NCI-H748 (cell line): ENCODE measurements around the gene SYNGR4.
A peak's percentile ranks its signal among the peaks of the same experiment; 100 is the strongest.
"Not testable (repeated sequence)": the region's sequence is repeated elsewhere in the genome, so short reads cannot be mapped to it uniquely, and the experiment has no call there.

Source experiments
- DNase-seq: peaks from one replicate; lab custom pipeline; 2025; ENCODE audit not compliant: unreplicated experiment; lab: John Stamatoyannopoulos, UW

Gene SYNGR4, protein sequence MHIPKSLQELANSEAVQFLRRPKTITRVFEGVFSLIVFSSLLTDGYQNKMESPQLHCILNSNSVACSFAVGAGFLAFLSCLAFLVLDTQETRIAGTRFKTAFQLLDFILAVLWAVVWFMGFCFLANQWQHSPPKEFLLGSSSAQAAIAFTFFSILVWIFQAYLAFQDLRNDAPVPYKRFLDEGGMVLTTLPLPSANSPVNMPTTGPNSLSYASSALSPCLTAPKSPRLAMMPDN

DNA sequence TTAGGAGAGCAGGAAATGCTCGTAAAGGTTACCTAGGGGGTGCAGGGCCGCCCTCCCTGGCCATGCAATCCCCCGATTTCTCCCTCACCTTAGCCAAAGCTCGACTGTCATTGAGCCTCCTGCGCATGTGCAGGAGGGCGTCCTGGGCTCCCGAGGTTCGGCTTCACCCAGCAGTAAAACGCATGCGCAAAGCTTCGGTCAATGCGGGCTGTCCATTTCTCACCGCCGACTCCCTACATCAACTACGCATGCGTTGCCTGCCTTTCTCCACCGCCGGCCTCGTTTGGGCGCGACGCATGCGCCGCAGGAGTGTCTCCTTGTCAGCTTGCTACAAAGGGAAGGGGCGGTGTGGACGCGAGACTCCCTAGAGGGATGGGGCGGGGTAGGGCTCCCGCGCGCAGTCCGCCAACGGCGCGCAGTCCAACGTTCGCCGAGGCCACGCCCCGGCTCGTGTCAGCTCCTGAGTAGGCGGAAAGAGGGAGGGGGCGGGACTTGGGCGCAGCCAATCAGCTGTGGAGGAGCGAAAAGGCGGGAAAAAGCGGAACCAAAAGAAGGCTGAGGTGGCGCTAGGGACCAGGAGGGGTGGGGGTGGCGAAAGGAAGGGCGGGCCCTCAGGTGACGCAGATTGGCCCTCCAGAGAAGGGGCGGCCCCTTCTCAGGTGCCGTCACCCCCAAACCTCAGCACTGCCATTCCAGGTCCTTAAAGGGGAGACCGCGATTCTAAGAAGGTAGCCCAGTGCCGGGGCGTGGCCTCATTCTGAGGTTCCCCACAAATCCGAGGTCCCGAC lies at the start of gene SYNGR4, which contains the start of gene TMEM143:
SYNGR4 (plus strand) TSS at position 558 of the 788 bp plus-strand sequence. CDS start 1,476 bp downstream, outside the sequence.
TMEM143 (minus strand) TSS at position 131 of the 788 bp plus-strand sequence; CDS start at position 111, 20 bp downstream.
- DNase-seq = peak; percentile 100

DNA sequence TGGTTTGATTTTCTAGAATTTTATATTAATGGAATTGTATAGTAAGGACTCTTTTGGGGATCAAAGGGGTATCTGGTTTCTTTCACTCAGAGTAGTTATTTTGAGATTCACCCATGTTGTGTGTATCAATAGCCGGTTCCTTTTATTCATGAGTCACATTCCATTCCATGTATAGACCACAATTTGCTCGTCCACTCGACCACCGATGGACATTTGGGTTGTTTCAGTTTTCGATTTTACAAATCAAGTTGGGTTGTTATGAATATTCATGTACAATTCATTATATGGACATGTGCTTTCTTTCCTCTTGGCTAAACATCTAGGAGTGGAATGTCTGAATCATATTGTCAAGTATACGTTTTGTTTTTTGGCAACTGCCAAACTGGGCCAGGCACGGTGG lies 48.5 kb upstream of the SYNGR4 start:
- no peak for DNase-seq

DNA sequence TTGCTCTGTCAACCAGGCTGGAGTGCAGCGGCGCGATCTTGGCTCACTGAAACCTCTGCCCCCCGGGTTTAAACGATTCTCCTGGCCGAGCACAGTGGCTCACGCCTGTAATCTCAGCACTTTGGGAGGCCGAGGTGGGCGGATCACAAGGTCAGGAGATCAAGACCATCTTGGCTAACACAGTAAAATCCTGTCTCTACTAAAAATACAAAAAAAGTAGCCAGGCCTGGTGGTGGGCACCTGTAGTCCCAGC lies 46.5 kb upstream of the SYNGR4 start:
- DNase-seq = not testable (repeated sequence)

DNA sequence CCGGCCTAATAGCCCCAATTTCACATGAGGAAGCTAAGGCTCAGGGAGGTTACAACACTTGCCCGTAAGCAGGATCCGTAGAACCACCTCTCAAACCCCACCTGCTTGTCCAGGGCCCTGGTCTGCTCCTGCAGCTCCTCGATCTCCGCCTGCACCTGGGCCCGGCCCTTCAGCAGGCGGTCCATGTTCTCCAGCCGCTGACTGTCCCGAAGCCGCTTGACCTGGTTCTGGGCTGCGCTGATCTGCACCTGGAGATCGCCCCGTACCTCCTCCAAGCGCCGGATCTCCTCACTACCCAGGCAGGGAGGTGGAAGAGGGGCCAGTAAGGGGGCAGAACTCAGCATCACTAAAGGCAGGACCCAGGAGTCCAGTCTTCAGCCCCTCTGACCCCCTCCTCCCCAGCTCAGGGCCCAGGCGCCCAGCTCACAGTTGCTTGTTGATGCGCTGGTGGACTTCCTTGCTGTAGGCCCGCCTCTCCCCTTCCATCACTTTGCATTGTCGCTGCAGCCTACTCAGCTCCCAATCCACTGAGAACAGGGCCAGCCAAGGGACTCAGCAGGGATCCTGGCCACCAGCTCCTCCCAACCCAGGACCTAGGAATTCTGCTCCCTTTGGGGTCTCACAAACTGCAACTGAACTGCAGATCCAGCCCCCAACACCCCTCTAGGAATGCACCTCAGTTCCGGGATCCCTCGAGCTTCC lies 45.7 kb upstream of the SYNGR4 start:
- no peak for DNase-seq

DNA sequence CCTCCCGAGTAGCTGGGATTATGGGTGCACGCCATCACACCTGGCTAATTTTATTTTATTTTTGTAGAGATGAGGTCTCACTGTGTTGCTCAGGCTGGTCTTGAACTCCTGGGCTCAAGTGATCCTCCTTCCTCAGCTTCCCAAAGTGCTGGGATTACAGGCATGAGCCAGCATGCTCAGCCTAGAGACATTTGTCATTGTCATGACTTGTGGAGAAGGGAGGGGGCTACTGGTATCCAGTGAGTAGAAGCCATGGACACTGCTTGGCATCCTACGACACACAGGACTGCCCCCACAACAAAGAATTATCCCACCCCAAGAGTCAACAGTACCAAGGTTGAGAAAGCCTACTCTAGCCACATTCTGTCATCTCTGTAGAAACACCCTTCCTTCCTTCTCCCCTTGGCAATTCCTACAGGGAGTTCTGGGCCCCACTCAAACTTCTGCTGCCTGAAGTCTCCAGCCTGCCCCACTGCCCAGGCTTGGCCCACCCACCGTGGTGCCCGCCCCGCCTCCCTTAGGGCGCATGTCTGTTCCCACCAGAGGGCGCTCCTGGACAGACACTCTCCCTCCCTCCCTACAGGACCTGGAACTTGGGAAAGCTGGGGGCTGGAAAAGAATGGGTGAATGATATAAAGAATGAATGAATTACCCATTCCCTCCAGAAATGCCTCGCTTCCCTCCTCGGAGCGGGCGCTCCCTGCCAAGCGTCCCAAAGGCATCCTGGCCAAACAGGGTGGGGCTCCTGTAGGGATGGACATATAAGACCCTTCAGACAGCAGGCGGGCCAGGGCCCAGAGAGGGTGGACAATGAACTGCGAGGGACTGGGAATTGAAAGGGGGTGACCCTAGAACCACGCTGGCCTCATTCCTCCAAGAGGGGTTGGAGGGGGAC lies 44.3 kb upstream of the SYNGR4 start:
- DNase-seq = peak; percentile 87

DNA sequence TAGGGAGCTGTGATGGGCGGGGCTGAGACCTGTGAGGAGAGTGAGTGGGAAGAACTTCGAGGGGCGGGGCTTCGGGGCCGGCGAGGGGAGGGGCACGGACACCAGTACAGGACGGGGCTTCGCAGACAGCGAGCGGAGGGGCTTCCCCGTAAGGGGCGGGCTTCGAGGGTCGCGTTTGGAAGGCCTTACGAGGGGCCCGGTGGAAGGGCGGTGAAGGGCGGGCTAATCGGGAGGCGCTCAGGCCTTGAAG lies 42.9 kb upstream of the SYNGR4 start:
- peak; percentile 98 for DNase-seq

DNA sequence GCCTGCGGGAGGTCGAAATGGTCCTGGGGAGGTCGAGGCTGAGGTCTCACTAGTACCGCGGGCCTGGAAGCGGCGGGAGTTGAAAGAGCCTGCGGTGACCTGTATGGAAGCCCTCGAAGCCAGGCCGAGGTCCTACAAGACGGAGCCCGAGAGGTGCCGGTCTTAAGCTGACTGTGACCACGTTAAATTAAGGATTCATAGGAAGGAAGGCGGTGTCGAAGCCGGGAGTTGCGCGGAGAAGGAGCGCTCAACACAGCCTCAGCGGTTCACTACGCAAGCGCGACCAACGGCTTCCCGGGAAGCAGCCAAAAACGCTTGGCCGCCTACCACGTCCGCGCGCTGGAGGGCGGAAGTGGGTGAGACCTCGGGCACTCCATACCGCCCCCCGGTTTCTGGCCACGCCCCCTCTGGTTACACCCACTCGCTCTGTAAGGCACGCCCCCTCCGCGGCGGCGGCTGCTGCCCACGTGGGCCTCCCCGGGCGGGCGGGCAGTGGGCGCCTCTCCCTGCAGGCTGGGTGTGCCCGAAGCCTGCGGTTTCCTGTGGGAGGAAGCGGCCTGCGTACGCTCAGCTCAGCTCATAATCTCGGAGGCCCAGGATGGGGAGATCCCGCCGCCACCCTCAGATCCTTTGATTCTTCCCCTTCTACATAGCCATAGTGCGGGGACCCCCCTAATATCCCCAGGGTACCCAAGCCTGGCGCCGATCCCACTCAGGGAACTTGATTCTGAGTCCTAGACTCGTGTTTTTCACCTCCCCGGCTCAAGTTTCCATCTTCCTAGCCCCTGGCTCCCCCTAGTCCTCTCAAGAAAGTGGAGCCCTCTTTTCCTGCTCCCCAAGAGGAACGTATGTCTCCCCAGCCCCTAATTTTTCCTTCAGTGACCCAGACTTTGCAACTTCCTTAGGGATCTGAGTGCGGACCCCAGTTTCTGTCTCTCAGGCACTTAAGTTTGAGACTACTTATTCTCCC lies 42.3 kb upstream of the SYNGR4 start:
- DNase-seq = peak; percentile 98

DNA sequence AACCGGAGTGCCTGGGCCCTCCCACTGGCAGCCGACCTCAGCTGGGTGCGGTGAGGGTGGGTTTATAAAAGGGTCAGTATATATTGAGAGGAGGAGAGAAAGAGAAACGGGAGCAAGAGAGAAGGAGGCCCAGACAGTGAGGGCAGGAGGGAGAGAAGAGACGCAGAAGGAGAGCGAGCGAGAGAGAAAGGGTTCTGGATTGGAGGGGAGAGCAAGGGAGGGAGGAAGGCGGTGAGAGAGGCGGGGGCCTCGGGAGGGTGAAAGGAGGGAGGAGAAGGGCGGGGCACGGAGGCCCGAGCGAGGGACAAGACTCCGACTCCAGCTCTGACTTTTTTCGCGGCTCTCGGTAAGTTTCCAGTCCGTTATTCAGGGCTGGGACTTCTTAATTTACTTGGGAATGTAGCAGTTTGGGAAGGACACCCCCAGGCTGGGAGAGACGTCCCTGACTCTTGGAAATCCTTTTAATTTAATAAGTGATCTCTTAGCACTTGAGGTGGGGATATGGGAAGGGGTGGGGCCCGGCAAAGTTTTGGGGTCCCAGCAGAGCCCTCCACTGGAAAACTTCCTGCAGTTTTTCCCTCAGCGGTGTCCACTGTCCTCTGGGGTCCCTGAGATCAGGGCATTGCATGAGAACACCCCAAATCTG lies 38.8 kb upstream of the SYNGR4 start, which contains the start of gene EMP3:
EMP3 (plus strand) TSS at position 288 of the 646 bp plus-strand sequence. CDS start 1,293 bp downstream, outside the sequence.
- DNase-seq = no peak

DNA sequence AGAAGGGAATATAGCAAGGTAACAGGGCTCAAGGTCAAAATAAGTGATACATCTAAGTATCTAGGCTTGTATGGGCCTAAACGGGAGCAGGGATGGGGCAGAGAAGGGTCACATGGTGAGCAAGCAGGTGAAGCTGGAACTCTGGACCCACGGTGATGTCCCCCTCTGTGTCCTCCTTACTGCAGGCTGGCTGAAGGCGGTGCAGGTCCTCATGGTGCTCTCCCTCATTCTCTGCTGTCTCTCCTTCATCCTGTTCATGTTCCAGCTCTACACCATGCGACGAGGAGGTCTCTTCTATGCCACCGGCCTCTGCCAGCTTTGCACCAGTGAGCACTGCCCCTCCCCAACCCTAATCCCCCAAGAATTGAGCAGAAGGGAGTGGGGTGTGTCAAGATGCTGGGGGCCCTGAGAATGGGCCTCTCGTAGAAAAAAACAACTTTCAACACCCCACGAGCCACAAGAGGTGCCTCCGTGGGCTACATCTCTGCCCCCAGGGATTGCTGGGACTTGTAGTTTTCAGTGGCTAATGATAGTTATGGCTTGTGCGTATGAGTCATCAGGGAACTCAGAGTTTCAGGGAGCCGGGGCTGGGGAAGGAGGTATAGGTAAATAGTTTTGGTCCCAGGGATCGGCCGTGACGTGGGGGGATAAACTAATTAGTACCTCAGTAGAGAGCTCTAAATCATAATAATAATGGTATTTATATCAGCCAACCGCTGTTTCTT lies 34.8 kb upstream of the SYNGR4 start:
- DNase-seq = no peak

DNA sequence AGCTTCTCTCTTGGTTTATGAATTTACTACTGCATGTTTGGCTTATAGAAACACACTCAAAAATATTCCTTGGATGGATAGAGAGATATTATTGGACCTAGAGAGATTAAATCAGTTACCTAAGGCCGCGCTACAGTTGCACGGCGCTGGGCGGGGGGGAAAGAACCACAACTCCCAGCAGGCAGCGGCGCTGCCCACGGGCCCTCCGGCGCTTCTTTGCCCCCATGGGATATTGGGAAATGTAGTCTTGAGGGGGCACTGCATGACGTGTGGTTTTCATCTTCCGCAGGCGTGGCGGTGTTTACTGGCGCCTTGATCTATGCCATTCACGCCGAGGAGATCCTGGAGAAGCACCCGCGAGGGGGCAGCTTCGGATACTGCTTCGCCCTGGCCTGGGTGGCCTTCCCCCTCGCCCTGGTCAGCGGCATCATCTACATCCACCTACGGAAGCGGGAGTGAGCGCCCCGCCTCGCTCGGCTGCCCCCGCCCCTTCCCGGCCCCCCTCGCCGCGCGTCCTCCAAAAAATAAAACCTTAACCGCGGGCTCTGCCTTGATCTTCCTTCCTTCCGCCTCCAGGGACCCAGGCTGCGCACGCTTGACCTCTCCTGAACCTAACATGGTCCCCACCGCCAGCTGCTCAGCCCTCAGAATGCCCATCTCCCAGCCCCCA lies 34.0 kb upstream of the SYNGR4 start:
- peak; percentile 98 for DNase-seq

DNA sequence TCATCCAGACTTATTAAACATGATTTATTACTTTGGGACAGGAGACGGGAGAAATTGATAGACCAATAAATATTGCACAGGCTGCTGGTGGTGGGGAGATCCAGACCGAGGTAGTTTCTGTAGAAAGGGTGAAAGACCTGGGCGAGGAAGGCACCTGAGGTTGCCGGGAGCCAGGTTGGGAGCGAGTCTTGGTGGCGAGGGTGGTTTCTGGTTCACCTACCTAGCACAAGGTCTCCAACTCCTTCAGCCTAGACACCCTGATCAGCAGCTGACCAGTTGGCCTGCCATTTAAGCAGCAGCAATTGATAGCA lies 31.9 kb upstream of the SYNGR4 start:
- DNase-seq = no peak

DNA sequence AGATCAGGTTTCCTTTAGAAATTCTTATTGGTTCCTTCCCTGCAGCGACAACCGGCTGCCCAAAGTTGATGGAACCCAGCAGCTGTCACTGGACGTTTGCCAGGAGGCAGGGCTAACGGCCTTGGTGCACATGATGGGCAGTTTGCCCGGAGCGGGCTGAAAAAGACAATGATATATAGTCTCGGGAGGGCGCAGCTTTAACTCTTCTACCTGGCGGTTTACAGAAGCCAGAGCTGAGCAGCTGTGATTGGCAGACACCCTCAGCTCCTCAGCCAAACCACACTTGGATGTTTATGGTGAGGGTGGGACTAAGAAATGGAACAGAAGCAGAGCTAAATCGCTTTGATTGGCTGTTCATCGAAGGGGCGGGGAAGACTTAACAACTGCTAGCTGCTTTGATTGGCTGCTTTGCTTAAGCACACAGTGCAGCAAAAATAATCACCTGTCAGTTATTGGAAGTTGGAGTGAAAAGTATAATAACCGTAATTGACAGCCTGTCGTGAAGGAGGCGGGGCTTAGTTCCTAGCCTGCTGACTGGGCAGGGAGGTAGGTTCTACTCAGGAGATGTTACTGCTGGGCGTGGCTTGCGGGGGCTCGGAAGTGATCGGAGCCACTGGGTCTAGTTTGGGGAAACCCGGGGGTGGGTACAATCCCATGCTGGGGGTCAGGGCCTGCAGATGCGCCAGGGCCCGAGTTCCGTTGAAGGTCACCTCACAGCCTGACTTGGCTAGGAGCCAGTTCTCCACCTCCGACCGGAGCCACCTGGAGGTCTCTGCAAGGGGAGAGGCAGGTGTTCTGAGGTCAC lies 31.3 kb upstream of the SYNGR4 start:
- DNase-seq = peak; percentile 100

DNA sequence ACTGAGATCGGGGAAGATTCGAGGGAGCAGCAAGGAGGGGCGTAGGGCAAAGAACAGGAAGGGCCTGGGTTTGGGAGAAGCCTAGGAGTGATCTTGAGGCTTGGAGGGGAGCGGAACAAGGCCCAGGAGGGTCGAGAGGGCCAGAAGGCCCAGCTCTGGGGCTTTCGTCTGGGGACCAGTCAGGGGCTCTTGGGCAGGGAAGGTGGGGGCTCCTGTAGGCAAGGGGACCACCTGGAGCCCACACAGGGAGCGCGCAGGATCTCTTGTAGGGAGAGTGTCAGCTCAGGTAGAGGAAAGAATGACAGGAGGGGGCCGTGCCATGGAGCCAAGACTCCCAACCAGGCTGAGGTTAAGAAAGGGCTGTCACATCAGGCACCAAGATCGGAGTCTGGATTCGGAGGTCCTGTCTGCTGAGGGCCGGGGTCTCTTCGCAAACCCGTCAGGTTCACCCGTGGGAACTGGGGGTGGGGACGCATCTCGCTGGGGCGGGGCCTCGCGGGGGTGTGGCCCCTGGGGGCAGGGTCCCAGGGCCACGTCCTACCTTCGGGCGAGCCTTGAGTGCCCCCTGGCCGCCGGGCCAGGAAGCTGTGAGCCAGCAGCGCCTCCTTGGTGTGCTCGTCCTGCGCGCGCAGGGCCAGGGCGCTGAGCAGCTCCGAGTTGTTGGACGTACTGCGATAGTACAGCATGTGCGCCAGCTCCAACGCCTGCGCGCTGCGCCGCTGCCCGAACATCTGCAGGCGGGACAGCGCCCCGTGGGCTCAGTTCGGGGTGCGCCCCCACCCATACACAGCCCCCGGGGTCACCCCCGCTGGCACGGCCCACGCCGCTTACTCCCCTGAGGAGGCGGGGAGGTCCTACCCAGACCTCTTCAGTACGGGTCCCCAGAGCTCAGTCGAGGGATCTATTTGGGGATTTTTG lies 30.4 kb upstream of the SYNGR4 start:
- peak; percentile 97 for DNase-seq

DNA sequence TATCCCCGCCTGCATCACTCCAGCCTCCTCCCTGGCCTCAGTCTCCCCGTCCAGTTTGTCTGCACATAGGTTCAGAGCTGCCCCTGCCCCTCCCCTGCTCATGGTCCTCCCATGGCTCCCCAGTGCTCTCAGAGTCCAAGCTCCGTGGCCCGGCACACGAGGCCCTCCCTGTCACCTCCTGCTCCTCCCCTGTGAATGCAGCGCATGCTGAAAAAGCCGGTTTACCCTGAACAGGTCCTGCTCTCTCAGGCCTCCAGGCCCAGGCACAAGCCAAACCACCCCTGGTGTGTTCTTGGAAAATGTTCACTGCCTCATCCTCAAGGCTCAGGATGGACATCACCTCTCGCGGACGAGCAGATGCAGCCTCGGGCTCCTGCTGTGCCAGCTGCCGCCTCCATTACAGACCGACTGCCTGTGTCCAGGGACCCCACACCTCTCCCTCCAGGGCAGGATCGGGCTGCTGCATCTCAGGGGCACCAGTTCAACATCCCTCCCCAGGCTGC lies 25.9 kb upstream of the SYNGR4 start:
- no peak for DNase-seq

DNA sequence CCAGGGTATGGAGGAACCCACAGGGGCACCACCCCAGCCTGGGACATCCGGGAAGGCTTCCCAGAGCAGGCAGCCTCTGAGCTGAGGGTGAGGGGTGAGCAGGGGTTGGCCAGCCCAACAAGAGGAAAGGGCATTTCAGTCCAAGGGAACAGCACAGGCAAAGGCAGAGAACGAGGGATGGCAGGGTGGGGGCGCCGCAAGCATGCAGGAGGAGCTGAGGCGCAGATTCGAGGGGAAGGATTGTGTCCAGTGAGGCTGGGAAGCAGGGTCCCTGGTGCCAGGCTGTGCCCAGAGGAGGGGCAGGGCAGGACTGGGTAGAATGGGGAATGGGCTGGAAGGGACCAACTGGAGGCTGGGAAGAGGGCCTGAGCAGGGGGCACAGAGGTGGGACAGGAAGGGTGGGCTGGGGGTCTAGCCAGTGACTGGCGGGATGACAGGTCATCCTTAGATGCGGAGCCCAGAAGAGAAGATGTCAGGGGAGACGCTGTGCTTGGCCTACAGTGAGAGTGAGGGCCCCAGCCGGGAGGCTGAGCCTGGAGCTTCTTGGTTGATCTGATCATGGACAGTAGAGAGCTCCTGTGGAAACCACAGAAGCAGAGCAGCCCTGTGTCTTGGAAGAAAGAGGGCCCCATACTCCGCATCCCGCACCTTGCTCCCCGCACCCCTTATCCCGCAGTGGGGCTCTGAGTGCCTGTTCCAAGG lies 25.2 kb upstream of the SYNGR4 start:
- DNase-seq = no peak

DNA sequence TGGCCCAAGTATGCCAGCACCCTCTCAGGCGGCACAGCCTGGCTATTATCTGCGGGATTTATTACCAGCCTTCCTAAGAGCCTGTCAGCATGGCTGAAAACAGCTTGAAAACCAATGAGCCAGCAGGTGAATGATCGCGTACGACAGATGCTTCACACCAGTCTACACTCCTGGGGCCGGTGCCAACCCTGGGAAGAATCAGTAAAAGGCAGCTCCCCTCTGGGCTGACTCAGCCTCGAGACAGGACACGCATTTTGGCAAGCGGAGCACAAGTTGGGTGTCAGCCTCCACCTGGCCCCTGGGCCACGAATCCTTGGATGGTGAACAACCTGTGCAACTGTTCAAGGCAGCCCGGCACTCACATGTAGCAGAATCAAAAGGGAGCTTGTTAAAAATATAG lies 23.2 kb upstream of the SYNGR4 start:
- peak; percentile 31 for DNase-seq
